ENCODE results near the gene ETV6.

Gene ETV6

DNA sequence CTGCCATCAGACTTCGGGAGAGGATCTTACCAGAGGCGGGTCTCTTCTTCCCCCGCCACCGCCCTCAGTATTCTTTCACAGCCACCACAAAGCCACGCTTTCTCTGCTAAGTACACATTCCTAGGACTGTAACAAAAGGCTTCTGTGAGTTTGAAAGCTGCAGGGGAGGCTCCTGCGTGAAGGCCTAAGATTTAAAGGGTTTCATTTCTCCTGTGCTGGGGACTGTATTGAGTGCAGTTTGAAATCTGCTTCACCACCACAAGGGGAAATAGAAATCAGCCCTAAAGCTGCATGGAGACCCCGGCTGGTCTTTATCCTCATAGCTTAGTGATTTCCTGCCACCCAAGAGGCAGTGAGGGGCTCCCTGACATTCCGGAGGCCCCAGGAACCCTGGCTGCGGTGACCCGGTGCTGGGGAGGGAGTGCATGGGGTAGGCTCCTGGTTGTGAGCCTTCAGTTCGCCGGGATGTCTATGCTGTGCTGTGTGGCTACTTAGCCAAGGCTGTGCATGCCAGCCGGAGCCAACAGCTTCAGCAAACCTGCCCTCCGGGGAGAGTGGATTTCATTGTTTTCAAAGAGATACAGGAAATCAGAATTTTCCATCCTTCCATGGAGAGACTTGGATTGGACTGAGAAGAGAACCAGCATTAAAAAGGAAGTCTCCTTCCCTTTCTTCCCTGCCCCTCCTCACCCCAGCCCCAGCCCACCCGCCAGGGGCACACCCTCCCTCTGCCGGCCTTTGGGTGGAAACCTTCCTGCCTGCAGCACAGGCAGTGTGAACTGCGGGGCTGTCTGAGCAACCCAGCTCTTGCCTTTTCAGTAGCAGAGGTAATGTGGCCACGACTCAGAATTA lies 163.3 kb downstream of the ETV6 start:
- DNase-seq = no peak

DNA sequence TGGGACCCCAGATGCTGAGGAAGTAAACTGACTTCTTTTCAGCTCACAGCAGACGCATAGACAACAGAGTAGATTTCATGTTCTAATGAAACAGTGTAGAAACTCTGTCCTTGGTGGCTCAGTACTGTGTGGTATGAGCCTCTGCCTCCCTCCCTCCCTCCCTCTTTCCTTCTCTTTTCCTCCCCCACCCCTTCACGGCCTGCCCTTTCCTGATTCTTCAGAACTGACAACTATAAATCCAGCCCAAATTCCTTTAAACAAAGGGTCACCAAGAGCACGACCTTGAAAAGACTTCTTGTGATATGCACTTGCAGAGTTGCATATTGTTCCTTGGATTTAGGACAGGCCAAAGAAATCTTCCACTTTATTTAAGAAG lies 164.0 kb downstream of the ETV6 start:
- no peak for DNase-seq

DNA sequence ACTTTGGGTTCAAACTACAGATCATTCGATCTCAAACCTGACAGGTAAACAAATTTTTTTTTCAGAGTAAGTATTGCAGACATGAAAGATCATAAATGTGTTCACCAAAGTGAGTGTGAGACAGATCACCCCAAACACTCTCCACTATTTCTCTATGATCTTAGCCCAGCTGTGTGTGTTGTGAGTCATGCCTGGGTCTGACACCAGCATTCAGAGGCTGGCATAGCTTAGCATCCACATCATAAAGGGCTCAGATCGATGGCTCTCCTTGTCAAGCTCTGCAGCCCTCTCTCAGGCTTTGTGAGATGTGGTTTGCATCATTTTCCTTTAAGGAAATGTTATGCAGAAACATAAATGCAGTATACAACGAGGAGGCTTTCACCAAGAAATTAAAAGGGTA lies 164.9 kb downstream of the ETV6 start:
- no peak for DNase-seq

DNA sequence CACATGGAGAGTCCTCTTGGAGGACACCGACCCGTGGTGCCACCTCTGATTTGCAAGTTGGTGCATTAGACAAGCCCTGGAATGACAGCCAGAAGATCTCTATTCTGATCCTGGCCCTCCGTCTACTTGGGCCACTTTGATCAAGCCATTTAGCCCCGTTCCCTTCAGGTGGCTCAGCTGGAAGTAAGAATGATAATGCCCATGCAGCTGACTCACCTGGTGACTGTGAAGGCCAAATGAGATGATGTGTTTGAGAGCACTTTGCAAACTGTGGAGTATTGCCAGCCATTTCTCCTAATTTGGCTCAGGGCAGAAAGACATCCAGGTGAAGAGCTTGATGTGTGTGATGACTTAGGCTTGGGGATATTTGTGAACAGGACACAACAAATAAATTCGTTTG lies 165.9 kb downstream of the ETV6 start:
- DNase-seq = no peak

DNA sequence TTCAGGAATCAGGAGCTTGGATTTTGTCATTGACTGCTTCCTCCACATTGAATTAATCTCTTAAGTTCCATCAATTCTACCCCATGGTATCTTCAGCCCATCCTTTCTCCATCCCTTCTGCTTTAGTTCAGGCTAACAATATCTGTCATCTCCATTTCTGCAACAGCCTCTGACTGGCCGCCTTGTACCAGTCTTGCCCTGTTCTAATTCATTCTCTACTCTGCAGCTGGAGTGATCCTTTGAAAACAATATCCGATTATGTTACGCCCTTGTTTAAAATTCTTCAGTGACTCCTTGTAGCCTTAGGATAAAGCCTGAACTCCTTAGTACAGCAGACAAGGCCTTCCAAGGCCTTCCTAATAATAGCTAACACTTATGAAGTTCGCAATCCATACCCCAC lies 170.2 kb downstream of the ETV6 start:
- no peak for DNase-seq

DNA sequence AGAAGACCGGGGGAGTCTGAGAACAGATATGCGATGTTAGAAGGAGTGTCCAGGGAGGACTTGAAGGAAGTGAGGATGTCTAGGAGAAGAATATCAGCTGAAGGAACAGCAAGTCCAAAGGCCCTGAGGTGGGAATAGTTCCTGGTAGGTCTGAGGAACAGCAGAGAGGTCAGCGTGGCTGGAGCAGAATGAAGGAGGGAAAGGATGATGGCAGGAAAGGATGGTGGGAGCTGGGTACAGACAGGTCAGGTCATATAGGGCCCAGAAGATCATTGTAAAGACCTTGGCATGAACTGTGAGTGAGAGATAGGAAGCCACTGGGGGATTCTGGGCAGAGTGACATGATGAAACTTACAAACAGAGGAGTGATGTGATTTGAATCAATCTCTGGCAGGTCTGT lies 171.0 kb downstream of the ETV6 start:
- no peak for DNase-seq

DNA sequence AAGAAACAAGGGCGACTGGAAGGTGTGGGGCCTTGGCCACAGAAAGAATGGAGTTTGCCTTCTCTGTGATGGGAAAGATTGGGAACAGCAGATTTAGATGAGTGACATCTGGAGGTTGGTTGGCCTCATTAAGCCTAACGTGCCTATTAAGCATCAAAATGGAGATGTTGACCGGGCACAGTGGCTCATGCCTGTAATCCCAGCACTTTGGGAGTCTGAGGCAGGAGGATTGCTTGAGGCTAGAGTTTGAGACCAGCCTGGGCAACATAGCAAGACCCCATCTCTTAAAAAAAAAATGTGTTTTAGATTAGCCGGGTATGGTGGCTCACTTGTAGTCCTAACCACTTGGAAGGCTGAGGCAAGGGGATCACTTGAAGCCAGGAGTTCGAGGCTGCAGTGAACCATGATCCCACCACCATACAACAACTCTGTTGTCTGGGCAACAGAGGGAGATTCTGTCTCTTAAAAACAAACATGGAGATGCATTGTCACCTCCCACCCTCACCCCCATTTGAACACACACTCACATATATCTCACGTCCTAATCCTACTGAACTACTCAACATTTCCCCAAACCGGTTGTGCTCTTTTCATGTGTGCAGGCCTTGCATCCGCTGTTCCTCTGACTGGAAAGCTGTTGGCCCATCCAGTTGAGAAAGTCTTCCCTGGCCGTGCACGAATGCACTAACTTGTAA lies 172.1 kb downstream of the ETV6 start:
- no peak for DNase-seq

DNA sequence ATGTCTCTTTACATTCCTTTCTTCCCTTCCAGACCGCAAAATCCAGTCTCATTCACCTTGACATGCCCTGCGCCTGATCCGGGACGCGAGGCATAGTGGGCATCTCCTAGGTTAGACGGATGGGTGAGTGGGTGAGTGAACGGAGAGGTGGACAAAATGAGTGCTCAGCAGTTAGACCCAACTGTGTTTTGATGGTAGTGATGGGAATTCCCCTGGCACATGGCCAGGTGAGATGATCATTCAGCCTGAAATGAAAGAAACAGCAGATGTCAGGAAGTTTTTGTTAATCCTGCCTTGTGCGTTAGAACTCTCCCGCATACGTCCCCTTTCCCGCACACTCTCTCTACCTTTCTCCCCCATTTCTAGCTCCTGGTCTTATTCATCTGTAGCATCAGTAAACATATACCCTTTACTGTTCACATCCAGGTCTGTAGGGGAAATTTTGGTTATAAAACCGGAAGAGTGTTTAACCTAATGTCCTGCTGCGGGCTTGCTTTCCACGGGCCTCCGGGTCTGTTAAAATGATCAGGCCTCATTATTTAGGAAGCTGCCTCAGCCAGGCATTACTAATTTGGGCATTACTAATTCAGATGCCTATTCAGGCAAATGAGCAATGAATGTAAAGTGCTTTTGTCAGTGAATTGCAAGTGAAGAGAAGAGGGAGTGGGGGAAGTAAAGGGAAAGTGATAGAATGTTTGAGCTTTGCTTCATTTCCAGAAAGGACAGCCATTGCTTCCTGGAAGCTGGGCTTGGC lies 172.8 kb downstream of the ETV6 start:
- no peak for DNase-seq

DNA sequence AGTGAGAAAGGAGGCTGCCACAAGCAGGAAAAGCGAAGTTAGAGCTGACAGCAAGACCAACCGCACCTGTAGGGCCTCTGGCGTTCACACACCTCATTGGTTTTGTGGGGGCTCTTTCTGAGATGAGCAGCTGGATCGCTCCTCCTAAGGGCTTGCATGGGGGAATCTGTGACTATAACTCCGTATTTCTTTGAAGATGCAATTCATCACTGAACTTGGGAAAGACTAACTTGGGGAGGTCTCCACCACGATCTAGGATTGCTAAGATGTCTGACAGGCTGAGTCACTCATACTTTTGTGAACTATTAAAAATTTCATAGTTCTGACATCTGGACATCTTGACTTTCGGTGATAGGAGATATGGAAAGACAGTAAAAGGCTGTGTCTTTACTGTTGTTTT lies 173.6 kb downstream of the ETV6 start:
- DNase-seq = no peak

DNA sequence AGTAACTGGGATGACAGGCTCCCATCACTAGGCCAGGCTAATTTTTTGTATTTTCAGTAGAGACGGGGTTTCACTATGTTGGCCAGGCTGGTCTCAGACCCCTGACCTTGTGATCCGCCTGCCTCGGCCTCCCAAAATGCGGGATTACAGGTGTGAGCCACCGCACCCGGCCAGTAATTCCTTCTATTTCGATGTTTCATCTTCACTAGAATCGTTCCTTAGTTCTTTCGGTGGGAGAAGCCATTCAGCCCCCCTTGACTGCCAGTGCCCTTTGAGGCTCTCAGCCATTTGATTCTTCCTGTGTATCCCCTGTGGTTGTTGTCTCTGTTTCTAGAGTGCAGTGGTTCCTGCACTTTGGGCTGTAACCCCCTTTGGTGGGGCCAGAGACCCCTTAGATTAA lies 174.1 kb downstream of the ETV6 start:
- no peak for DNase-seq

DNA sequence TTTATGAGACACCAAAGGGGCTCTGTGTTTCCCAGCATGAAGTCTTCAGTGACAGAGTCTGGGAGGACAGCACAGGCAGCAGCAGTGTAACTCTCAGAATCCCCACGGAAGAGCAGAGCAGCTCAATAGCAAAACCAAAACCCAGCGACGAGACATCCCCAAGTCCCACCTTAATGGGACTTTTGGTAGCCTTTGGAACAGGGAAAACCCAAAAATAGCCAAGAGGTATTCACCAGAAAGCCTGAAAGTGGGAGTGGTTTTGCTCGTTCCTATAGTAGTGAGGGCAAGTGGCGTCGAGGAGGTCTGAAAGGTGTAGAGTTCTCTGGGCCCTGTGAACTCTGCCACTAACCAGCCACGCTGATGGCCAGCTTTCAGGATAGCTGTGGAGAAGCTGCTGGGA lies 174.6 kb downstream of the ETV6 start:
- DNase-seq = no peak

DNA sequence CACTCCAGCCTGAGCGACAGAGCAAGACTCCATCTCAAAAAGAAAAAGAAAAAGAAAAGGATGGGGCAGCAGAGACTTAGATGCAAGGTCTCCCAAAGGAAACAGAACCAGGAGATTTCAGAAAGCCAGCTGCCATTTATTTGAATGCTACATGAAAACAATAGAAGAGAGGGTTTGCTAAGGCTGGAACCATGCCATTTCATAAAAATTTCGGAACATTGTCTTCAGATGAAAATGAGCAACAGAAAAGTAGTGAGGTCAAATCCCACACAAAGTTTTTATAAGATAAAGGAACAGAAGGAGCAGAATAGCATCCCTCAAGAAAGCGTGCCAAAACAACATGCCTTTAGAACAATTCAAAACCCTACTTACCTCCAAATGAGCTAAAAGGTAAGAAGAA lies 175.3 kb downstream of the ETV6 start:
- no peak for DNase-seq

DNA sequence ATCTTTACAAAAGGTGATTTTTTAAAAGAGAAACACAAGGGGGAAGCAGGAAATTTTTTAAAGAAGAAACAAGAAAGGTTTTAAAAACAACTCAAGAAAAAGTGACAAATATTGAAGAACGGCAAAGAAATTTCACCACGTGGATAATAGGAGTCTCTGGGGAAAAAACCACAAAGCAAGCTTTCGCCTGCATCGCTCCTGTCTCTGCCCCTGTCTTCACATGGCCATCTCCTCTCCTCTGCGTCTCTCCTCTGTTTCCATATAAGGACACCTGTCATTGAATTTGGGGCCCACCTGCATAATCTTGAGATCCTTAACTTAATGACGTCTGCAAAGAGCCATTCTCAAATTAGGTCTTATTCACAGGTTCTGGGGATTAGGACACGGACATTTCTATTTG lies 175.8 kb downstream of the ETV6 start:
- no peak for DNase-seq

DNA sequence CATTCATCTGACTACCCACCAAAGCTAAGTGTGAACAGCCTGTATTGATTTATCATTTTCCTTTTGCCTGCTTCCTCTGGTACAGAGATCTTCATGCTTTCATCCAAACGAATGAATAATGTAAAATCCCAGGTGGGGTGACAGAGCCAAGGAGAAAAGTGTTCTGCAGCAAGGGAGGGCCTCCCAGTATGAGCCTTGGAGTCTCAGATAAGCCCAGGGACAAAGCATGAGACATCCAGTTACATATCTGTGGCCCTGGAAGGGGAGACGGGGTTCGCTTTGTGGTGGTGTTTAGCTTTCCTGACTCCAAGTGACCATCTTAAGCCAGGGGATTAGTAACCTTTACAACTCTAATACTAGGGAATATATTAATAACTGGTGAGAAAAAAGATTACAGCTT lies 177.1 kb downstream of the ETV6 start:
- DNase-seq = no peak

DNA sequence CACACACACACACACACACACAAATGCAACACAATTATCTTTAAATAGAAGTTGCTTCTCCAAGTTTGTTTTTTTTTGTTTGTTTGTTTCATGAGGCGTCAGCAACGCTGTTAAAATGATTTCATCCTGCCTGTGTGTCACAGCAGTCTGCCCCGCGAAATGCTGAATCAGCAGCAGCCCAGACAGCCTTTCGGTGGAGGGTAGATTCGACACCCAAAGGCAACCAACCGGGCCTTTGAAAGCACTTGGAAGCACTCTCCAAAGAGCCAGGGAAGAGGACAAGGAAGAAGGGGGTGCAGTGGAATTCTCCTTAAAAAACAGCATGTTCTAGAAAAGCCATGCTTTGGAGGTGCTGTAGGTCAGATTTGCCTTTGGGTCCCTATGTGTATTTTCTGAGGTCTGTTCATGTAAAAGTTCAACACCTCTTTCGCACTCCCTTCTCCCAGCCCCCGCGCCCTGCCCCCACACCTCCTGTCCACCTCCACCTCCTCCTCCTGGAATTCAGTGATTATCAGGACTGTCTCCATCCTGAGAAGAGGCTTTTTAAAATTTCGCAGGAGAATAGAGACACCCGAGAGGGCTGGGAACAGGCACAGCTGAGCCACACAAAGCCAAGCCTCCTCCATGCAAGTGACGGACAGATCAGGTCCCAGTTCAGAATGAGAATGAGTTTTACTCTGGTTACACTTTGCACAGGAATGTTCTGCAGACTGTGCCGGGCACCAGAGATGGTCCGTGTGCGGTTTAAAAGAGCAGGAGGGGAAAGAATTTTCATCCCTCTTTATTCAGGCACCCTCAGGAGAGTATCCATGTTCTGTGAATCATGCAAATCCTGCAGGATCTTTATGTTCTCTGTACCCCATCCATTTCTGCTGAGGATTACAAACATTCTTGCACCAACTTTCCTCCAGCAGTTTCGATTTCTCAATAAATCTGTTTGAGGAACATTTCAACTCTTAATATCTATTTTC lies 177.9 kb downstream of the ETV6 start:
- no peak for DNase-seq

DNA sequence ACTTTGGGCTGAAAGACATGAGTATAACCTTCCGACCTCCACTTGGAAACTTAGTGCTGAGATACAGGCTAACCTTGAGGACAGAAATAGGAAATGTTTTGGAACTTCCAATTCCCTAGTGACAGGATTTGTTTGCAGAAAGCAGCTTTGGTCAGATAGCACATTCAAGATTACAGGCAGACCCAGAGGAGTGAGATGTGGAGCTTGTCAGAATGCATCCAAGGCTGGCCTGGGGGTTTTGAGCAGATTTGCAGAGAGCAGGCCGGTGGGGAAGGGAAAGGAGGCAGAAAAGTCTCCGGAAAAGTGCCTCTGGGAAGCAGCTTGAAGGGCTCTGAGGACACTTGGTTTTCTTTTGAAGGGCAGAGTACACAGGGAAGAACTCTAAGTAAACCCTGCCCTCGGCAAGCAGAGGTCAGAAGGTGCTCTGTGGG lies 180.3 kb downstream of the ETV6 start:
- DNase-seq = no peak

DNA sequence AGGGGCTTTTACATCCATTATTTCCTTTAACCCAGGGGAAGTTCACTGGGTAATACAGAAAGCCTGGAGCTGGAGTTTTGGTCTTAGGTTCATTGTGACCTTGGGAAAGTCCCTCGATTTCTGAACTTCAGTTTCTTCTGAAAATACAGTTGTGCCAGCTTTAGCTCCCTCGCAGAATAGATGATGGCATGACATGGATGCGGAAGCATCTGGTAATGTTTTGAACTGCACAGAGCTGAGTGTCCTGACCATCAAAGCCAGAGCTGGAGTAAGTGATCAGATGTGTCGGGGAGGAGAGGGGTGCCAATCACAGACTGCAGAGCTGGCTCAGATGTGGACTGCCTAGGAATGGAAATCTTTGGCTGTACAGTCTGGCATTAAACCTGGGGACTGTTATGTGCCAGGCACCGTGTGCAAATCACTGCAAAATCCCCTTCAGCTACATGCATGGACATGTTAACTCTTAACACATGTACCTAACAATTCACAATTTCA lies 180.9 kb downstream of the ETV6 start:
- DNase-seq = no peak

DNA sequence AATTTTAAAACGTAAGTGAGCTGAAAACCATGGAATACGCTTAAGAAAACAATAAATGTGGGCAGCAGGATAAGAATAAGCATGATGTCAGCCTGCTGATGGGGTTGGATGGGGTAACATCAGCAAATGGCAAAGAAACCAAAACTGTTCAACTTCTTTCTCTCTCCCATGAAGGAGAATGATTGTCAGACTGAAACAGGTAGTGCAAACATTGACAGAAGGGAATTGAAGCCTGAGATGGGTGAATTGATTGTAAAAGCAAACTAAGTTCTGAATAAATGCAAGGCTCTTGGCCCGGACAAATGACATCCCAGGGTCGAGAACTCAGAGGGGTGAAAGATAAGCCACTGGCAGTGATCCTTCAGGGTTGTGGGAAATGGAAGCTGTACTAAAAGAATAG lies 182.6 kb downstream of the ETV6 start:
- DNase-seq = no peak

DNA sequence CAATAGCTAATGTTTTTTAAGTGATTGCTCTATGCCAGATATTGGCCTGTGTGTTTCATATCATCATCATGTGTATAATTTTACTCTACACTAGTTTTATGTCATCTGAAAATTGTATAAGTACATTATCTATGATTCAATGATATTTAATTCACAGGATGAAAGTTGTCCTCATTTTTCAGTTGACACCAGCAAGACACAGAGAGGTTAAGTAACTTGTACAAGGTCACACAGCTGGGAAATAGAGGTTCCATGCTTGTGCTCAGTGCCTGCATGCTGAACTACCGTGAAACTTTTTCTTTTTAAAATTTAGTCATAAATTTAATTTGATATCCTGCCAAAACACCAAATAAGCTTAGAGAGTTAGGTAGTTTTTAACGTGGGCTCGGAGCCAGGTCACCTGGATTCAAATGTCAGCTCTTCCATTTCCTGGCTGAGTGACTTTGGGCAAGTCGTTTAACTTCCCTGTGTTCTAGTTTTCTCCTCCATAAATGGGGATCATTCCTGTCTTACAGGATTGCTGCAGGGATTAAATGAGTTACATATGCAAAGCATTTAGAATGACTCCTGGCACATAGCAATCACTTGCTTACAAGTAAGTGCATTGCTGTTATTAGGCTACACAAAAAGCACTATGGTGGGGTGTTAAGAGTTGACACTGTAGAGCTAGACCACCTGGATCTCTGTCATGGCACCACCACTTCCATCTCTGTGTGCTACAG lies 183.9 kb downstream of the ETV6 start:
- DNase-seq = no peak

DNA sequence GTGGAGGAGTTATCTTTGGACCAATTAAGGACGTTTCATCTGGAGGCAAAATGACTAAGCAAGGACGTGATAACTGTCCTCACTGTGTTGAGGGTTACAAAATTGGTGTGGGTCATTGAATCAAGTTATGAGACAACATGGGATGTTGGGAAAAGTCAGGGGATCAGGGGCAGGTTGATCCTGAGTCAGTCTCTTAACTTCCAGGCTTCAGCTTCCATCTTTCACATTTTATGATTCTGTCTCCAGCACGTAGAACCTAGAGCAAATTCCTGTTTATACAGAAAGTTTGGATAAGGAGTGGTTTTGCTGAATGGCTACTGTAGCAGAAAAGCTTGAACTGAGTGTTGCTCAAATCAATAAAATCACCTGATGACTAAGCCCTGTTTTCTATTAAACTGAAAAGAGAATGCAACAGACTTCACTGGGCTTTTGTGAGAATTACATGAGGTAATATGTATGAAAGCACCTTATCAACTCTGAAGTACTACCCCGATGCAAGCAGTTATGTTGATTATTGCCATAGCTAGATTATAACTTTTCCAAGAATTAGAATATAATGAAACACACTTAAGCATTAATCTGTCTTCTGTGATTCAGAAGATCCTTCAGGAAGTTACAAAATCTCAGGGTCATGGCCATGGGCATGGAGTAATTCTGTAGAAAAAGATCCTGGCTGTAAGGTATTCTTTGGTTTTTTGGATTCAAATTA lies 184.8 kb downstream of the ETV6 start:
- DNase-seq = no peak

DNA sequence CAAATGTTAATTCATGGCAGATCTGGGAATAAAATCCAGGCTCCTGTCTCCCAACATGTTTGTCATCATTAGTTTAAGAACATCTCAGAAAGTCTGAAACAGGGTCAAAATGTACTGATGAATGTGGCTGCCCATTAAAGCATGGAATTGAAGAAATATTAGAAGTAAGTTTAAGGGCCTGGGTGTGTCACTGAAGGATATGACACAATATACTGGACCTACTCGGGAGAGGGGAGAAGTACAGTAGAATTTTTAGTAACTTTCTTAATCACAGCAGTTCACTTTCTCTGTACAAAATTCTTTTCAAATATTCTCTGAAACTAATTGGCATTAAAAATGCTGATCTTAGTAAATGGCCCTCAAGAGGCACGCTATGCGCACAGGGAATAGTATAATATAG lies 185.5 kb downstream of the ETV6 start:
- DNase-seq = no peak

Data from COR-L47 (cell line).